SK-N-SH (cell line): Measurements from ENCODE around the gene ACACA. TPM values are rescaled to one million over a fixed set of nuclear protein-coding genes. Genes with fewer than 3 reads are reported as not detected.

Source experiments
- CTCF ChIA-PET: fragments of 300-600, 350-600 bp; formaldehyde crosslinking; extraction: SDS; loops from one replicate; lab custom pipeline; 2021; lab: Yijun Ruan, JAX
- POLR2A ChIA-PET: fragments of 350-600 bp; sonication (Branson Sonifier 250); formaldehyde crosslinking; extraction: SDS; loops from one replicate; lab custom pipeline; 2020; ENCODE audit warnings: antibody characterized with exemption, inconsistent platforms; lab: Yijun Ruan, JAX
- DNase-seq: peaks from one replicate; pipeline ENCODE4 v3.0.0; 2012
- H2AFZ ChIP-seq: fragments of 200-600 bp; sonication (generic); 2 replicates; pipeline ENCODE4 v1.8.1; 2016; ENCODE audit warnings: antibody characterized with exemption, mild to moderate bottlenecking, low read depth
- H3F3A ChIP-seq: fragments of 200-600 bp; sonication (generic); replicated peaks from 2 replicates; pipeline ENCODE3; 2016; ENCODE audit warnings: antibody characterized with exemption, mild to moderate bottlenecking; ENCODE audit not compliant: insufficient read depth
- H3K27ac ChIP-seq, 2 experiments: fragments of 200-500 bp in 1 of 2; fragments of 200-600 bp in 1 of 2; sonication (Bioruptor generic) in 1 of 2; sonication (generic), shearing (Covaris generic) in 1 of 2; 2 replicates each; pipeline versions ENCODE4 v1.5.1 to v1.6.1; 2014 to 2016; ENCODE audit warnings: low read depth in 2 of 2, inconsistent platforms in 1 of 2, low read length in 1 of 2, mild to moderate bottlenecking in 1 of 2, mixed read lengths in 1 of 2
- H3K27me3 ChIP-seq: fragments of 200-600 bp; sonication (generic), shearing (Covaris generic); 2 replicates; pipeline ENCODE4 v1.6.1; 2016; ENCODE audit warnings: mixed run types; ENCODE audit not compliant: insufficient read depth
- H3K36me3 ChIP-seq, 2 experiments: fragments of 200-500 bp in 1 of 2; fragments of 200-600 bp in 1 of 2; sonication (Bioruptor generic) in 1 of 2; sonication (generic) in 1 of 2; replicated peaks in 1 of 2; 2 replicates each; pipeline versions ENCODE3 to v1.5.1; 2014 to 2016; ENCODE audit warnings: low read length in 1 of 2, mild to moderate bottlenecking in 1 of 2; ENCODE audit not compliant: insufficient read depth in 2 of 2, control insufficient read depth in 1 of 2
- H3K4me1 ChIP-seq, 2 experiments: fragments of 200-500 bp in 1 of 2; fragments of 200-600 bp in 1 of 2; sonication (Bioruptor generic) in 1 of 2; sonication (generic), shearing (Covaris generic) in 1 of 2; 2 replicates each; pipeline versions ENCODE4 v1.5.1 to v1.6.1; 2014 to 2016; ENCODE audit warnings: low read depth in 1 of 2, low read length in 1 of 2, mixed run types in 1 of 2; ENCODE audit not compliant: insufficient read depth in 2 of 2, control insufficient read depth in 1 of 2
- H3K4me2 ChIP-seq: fragments of 200-600 bp; sonication (generic), shearing (Covaris generic); 2 replicates; pipeline ENCODE4 v1.6.1; 2017; ENCODE audit warnings: mixed run types
- H3K4me3 ChIP-seq, 2 experiments: fragments of 200-500 bp in 1 of 2; fragments of 200-600 bp in 1 of 2; sonication (Bioruptor generic) in 1 of 2; sonication (generic), shearing (Covaris generic) in 1 of 2; 2 replicates each; pipeline versions ENCODE4 v1.5.1 to v1.8.1; 2014 to 2016; ENCODE audit warnings: low read depth in 2 of 2, inconsistent platforms in 1 of 2, low read length in 1 of 2, mild to moderate bottlenecking in 1 of 2, mixed read lengths in 1 of 2, moderate library complexity in 1 of 2
- H3K79me2 ChIP-seq: fragments of 200-600 bp; sonication (generic); 2 replicates; pipeline ENCODE4 v1.8.1; 2017; ENCODE audit warnings: mild to moderate bottlenecking; ENCODE audit not compliant: insufficient read depth
- H3K9ac ChIP-seq: fragments of 200-600 bp; sonication (generic); 2 replicates; pipeline ENCODE4 v1.6.1; 2017; ENCODE audit warnings: mixed run types
- H3K9me2 ChIP-seq: fragments of 200-600 bp; sonication (generic); 2 replicates; pipeline ENCODE4 v1.6.1; 2017; ENCODE audit warnings: mixed run types
- H3K9me3 ChIP-seq: fragments of 200-600 bp; sonication (generic); 2 replicates; pipeline ENCODE4 v1.6.1; 2017; ENCODE audit warnings: mixed run types, mild to moderate bottlenecking, moderate library complexity
- H4K20me1 ChIP-seq: fragments of 200-600 bp; sonication (generic); 2 replicates; pipeline ENCODE4 v1.6.1; 2017; ENCODE audit warnings: mild to moderate bottlenecking, mixed run types; ENCODE audit not compliant: insufficient read depth
- FOSL2 ChIP-seq: IDR thresholded peaks from 2 replicates; pipeline ENCODE4 v1.4.0; 2012; ENCODE audit warnings: low read depth, mild to moderate bottlenecking, moderate library complexity, borderline replicate concordance
- FOXJ3 ChIP-seq: sonication (generic); formaldehyde crosslinking; IDR thresholded peaks from 2 replicates; pipeline ENCODE4 v1.5.1; 2020; ENCODE audit warnings: mild to moderate bottlenecking, missing genetic modification reagents
- MEF2A ChIP-seq: IDR thresholded peaks from 2 replicates; pipeline ENCODE4 v1.4.0; 2012; ENCODE audit warnings: low read depth, borderline replicate concordance
- MXI1 ChIP-seq: IDR thresholded peaks from 2 replicates; pipeline ENCODE4 v1.6.1; 2012; ENCODE audit warnings: mild to moderate bottlenecking, low read depth, low read length, improper control_type of control experiment
- SIN3A ChIP-seq: IDR thresholded peaks from 2 replicates; pipeline ENCODE4 v1.6.1; 2012; ENCODE audit warnings: low read depth, mild to moderate bottlenecking, low read length, moderate library complexity, borderline replicate concordance
- WGBS: methylation state at CpG from one replicate; pipeline ENCODE4 v1.1.6; 2017; ENCODE audit warnings: low lambda C conversion rate; 5-methylcytosine and 5-hydroxymethylcytosine counted together
- polyA plus RNA-seq, 3 experiments: library from polyadenylated mRNA; depleted of rRNA; stranded (reverse); fragments of >200 nt; gene quantifications; 2 replicates each; pipeline ENCODE4 v1.2.3, GENCODE V29; 2012
- TF ChIP-seq, protein P1 (sequence below): fragments of 200-600 bp; sonication (generic); IDR thresholded peaks from 2 replicates; pipeline ENCODE4 v1.6.1; 2017; ENCODE audit warnings: antibody characterized with exemption, mild to moderate bottlenecking, moderate library complexity
- TF ChIP-seq, protein P2 (sequence below): IDR thresholded peaks from 2 replicates; pipeline ENCODE4 v1.6.1; 2012; ENCODE audit warnings: mild to moderate bottlenecking, low read depth, low read length, moderate library complexity

ACACA gene
- polyA plus RNA-seq, 1 of the 3 experiments (the other 2 are of a cell fraction): 27.2 TPM

DNA sequence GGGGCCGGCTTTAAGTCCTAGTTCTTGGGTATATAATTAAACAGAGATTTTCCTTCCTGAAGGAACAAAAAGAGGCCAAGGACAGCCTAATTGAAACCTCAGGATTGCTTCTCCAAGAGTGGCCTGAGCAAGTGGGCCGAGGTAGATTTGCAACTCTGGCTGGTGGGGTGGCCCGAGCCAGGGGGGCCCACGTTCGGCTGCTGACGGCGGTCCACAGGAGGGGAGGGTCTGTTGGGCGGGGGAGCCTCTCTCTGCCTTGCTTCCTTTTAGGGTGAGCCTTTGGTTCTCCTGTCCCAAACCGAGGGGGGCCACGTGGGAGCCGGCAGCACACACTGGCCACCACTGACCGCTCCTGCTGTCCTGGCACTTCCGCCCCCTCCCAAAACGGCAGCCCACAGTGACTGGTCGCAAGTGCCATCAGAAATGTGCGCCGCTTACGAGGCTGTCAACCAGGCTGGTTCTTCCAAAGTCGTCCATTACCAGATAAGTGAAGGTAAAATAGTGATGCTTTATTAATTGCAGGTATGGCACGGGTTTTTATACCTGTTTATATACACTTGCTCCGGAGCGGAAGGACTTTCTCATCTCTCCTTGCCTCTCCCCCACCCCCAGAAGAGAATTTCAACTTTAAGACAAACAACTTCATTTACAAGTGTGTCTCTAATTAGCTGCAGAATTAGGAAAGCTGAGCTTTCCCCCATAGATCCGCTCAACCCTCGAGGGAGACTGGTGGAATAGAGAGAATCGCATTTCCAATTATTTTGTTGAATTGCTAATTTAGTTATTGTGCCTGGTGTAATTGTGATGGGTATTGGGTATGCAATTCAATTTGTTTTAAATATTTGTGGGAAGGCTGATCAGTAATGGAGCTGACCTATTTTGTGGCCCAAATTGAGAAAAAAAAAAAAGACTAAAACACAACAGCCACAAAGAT is 340.0 kb downstream of the ACACA start:
- H3K79me2 ChIP-seq: no peaks in the 10 kb centered on the region
- DNase-seq: no peak
- TF ChIP-seq FOXJ3 (CRISPR knock-in tag) (no peak), FOSL2 (no peak), SIN3A (no peak), MXI1 (no peak), MEF2A (no peak)
- TF ChIP-seq, protein P1, sequence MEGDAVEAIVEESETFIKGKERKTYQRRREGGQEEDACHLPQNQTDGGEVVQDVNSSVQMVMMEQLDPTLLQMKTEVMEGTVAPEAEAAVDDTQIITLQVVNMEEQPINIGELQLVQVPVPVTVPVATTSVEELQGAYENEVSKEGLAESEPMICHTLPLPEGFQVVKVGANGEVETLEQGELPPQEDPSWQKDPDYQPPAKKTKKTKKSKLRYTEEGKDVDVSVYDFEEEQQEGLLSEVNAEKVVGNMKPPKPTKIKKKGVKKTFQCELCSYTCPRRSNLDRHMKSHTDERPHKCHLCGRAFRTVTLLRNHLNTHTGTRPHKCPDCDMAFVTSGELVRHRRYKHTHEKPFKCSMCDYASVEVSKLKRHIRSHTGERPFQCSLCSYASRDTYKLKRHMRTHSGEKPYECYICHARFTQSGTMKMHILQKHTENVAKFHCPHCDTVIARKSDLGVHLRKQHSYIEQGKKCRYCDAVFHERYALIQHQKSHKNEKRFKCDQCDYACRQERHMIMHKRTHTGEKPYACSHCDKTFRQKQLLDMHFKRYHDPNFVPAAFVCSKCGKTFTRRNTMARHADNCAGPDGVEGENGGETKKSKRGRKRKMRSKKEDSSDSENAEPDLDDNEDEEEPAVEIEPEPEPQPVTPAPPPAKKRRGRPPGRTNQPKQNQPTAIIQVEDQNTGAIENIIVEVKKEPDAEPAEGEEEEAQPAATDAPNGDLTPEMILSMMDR: no peak
- TF ChIP-seq, protein P2, sequence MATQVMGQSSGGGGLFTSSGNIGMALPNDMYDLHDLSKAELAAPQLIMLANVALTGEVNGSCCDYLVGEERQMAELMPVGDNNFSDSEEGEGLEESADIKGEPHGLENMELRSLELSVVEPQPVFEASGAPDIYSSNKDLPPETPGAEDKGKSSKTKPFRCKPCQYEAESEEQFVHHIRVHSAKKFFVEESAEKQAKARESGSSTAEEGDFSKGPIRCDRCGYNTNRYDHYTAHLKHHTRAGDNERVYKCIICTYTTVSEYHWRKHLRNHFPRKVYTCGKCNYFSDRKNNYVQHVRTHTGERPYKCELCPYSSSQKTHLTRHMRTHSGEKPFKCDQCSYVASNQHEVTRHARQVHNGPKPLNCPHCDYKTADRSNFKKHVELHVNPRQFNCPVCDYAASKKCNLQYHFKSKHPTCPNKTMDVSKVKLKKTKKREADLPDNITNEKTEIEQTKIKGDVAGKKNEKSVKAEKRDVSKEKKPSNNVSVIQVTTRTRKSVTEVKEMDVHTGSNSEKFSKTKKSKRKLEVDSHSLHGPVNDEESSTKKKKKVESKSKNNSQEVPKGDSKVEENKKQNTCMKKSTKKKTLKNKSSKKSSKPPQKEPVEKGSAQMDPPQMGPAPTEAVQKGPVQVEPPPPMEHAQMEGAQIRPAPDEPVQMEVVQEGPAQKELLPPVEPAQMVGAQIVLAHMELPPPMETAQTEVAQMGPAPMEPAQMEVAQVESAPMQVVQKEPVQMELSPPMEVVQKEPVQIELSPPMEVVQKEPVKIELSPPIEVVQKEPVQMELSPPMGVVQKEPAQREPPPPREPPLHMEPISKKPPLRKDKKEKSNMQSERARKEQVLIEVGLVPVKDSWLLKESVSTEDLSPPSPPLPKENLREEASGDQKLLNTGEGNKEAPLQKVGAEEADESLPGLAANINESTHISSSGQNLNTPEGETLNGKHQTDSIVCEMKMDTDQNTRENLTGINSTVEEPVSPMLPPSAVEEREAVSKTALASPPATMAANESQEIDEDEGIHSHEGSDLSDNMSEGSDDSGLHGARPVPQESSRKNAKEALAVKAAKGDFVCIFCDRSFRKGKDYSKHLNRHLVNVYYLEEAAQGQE: no peak
- H3K36me3 ChIP-seq: no peaks in the 10 kb centered on the region
- H4K20me1 ChIP-seq: no peaks in the 10 kb centered on the region
- H3F3A ChIP-seq: no peaks in the 10 kb centered on the region
- H3K9ac ChIP-seq: no peak overlapping the region
- no peaks in the 10 kb centered on the region for H3K9me3 ChIP-seq
- no peaks in the 10 kb centered on the region for H3K27me3 ChIP-seq
- peaks cover 0 to 12% of the 10 kb centered on the region in 2 experiments; a peak in 1 of 4 replicates for H3K4me1 ChIP-seq
- H2AFZ ChIP-seq: no peak overlapping the region
- H3K4me3 ChIP-seq: no peak overlapping the region
- H3K4me2 ChIP-seq: no peak overlapping the region
- ChIA-PET POLR2A (no interaction called here), CTCF (interaction anchor here (1.2 to 6.0 kb wide), 4 partner anchors 19 to 173 kb away, joined by 3 to 36 read pairs (median 6); no protein-coding TSS in a partner anchor)
- WGBS: 90% methylated on average over 16 of the region's 25 CpGs
- no peak overlapping the region for H3K27ac ChIP-seq
- no peaks in the 10 kb centered on the region for H3K9me2 ChIP-seq
